Pancreas (tissue), 10 donors: ENCODE data around the gene IL18RAP. TPM values are rescaled to one million over a fixed set of nuclear protein-coding genes. Genes with fewer than 3 reads are reported as not detected.

Experiments
- ATAC-seq, 4 donors: fragments of 200-7000 bp; cut with Tn5 transposase; one replicate each; pipeline versions ENCODE4 v1.8.0 to v1.9.1; 2020; ENCODE audit warnings: mild to moderate bottlenecking in 4 of 4, moderate library complexity in 4 of 4
- DNase-seq, 6 donors: peaks; one replicate each; pipeline ENCODE4 v3.0.0-alpha.2; 2020
- FAIRE-seq: peaks from 2 replicates; lab custom pipeline; 2012; peaks lifted over from hg19 to GRCh38; lab: Jason Lieb, UNC
- H3K27ac ChIP-seq, 4 donors: fragments of 200-600 bp; sonication (generic); 1 replicate in 3 of 4; 2 replicates in 1 of 4; pipeline versions ENCODE4 v1.5.0 to v1.8.0; 2020
- H3K27me3 ChIP-seq, 4 donors: fragments of 200-600 bp; one replicate each; pipeline ENCODE4 v1.8.0; 2021
- H3K36me3 ChIP-seq, 3 donors: fragments of 200-600 bp; sonication (generic) in 1 of 3; one replicate each; pipeline versions ENCODE4 v1.5.0 to v1.8.0; 2020 to 2021
- H3K4me1 ChIP-seq, 3 donors: fragments of 200-600 bp; one replicate each; pipeline ENCODE4 v1.8.0; 2021
- H3K4me3 ChIP-seq, 4 donors: fragments of 200-600 bp; sonication (generic) in 2 of 4; one replicate each; pipeline versions ENCODE4 v1.5.0 to v1.8.0; 2020 to 2021
- H3K9me3 ChIP-seq, 4 donors: fragments of 200-600 bp; one replicate each; pipeline ENCODE4 v1.8.0; 2021
- CTCF ChIP-seq, 4 donors: fragments of 200-600 bp; sonication (generic) in 3 of 4; IDR thresholded peaks; one replicate each; pipeline versions ENCODE4 v1.5.0 to v1.8.0; 2021; ENCODE audit warnings: antibody characterized with exemption in 4 of 4
- WGBS, 2 donors: extraction: QIAGEN DNeasy Blood & Tissue Kit; methylation state at CpG; one replicate each; pipeline ENCODE4 v1.1.7; 2013; 5-methylcytosine and 5-hydroxymethylcytosine counted together
- intact Hi-C, 3 donors: fragments of 100-400 bp; cut with DNase I; formaldehyde crosslinking; loops; one replicate each; pipeline versions ENCODE4 v1.11.1 to v1.14.2; 2022
- polyA plus RNA-seq, 2 donors: library from polyadenylated mRNA; stranded (reverse); fragments of 200-250 nt; gene quantifications; one replicate each; pipeline ENCODE4 v1.2.3, GENCODE V29; 2013
- total RNA-seq, 6 donors: library from RNA; stranded (reverse); fragmentation: NEBNext Ultra II Directional in 4 of 6; extraction: Animal tissue kit (Norgen Biotek cat#: 25700) in 4 of 6; gene quantifications; one replicate each; pipeline versions ENCODE4 v1.2.1 to v1.2.4, GENCODE V29; 2021 to 2023
- donor health status: healthy with polysubstance abuse.
- donor health status: DM: no; HTN: no; CAD: no; lungs with moderate emphysema.
- donor health status: DM: no; HTN: no; CAD: no.
- donor health status: control.
- donor health status: control.
- donor health status: Bipolar disorder and iron deficiency.
- donor health status: DM: yes; HTN: yes; CAD: no.
- donor health status: DM: no; HTN: no; CAD: no.
- donor health status: DM: no; HTN: no; CAD: no.
- donor health status: DM: yes; HTN: yes; CAD: no.

The IL18RAP gene
- total and polyA plus RNA-seq, 8 donors: 0.11 to 0.61 (median 0.24) TPM

- ATAC-seq (no peak), FAIRE-seq (no peak), DNase-seq (no peak)
- H3K9me3 ChIP-seq: peaks cover 0 to 4% (median 0%) of the 10 kb centered on the region in 4 donors
- intact Hi-C loops: no loop called here
- no peak overlapping the region for H3K27ac ChIP-seq
- no peak overlapping the region for H3K4me3 ChIP-seq
- TF ChIP-seq CTCF (IDR thresholded peaks at IDR 0.05): no peak
- H3K36me3 ChIP-seq: no peaks in the 10 kb centered on the region
- H3K27me3 ChIP-seq: no peaks in the 10 kb centered on the region
- H3K4me1 ChIP-seq: no peaks in the 10 kb centered on the region
- 63 to 80% methylated on average over 3 of the region's 3 CpGs for WGBS, 2 donors
Observed at GRCh38 chr2:102386004-102386403, 37.0 kb upstream of the IL18RAP start.

- 55 to 72% methylated on average over 3 of the region's 3 CpGs for WGBS, 2 donors
- no peak for FAIRE-seq
Observed at GRCh38 chr2:102386867-102387541, 36.0 kb upstream of the IL18RAP start.

GRCh38 chr2:102387763-102388546, 35.0 kb upstream of the IL18RAP start:
- H3K27ac ChIP-seq: no peak overlapping the region
- FAIRE-seq (no peak), ATAC-seq (no peak), DNase-seq (no peak)
- intact Hi-C loops: no loop called here
- TF ChIP-seq CTCF (IDR thresholded peaks at IDR 0.05): no peak
- H3K4me3 ChIP-seq: no peak overlapping the region
- H3K4me1 ChIP-seq: no peaks in the 10 kb centered on the region
- WGBS, 2 donors: 76 to 85% methylated on average over 7 of the region's 7 CpGs
- peaks cover 0 to 4% (median 0%) of the 10 kb centered on the region in 4 donors for H3K9me3 ChIP-seq
- H3K36me3 ChIP-seq: no peaks in the 10 kb centered on the region
- no peaks in the 10 kb centered on the region for H3K27me3 ChIP-seq

More at GRCh38 chr2:102386867-102387541, 36.0 kb upstream of the IL18RAP start:
- Histone ChIP-seq H3K27ac (no peak overlapping the region), H3K4me3 (no peak overlapping the region), H3K27me3 (no peaks in the 10 kb centered on the region), H3K36me3 (no peaks in the 10 kb centered on the region), H3K4me1 (no peaks in the 10 kb centered on the region), H3K9me3 (peaks cover 0 to 4% (median 0%) of the 10 kb centered on the region in 4 donors)
- TF ChIP-seq CTCF (IDR thresholded peaks at IDR 0.05): no peak
- DNase-seq (no peak), ATAC-seq (no peak)
- intact Hi-C loops: no loop called here

- H3K36me3 ChIP-seq: no peaks in the 10 kb centered on the region
- 60 to 69% methylated on average over 2 of the region's 2 CpGs for WGBS, 2 donors
- no peak for TF ChIP-seq CTCF (IDR thresholded peaks at IDR 0.05)
- DNase-seq (no peak), FAIRE-seq (no peak), ATAC-seq (no peak)
- no peak overlapping the region for H3K27ac ChIP-seq
- H3K9me3 ChIP-seq: no peaks in the 10 kb centered on the region
- no peaks in the 10 kb centered on the region for H3K27me3 ChIP-seq
- intact Hi-C loops: no loop called here
- H3K4me3 ChIP-seq: no peak overlapping the region
- no peaks in the 10 kb centered on the region for H3K4me1 ChIP-seq
Observed at GRCh38 chr2:102391565-102391964, 31.4 kb upstream of the IL18RAP start.

GRCh38 chr2:102392096-102392495, 30.9 kb upstream of the IL18RAP start:
- TF ChIP-seq CTCF (IDR thresholded peaks at IDR 0.05): no peak
- Histone ChIP-seq H3K4me1 (no peaks in the 10 kb centered on the region), H3K27me3 (no peaks in the 10 kb centered on the region), H3K4me3 (no peak overlapping the region), H3K36me3 (no peaks in the 10 kb centered on the region), H3K9me3 (no peaks in the 10 kb centered on the region), H3K27ac (no peak overlapping the region)
- intact Hi-C loops: no loop called here
- FAIRE-seq: no peak
- WGBS, 2 donors: 57 to 58% methylated on average over 3 of the region's 3 CpGs
- ATAC-seq: no peak
- no peak for DNase-seq
